Heart left ventricle (tissue), 16 donors: Measurements from ENCODE around the gene HDAC5. TPM values are rescaled to one million over a fixed set of nuclear protein-coding genes. Genes with fewer than 3 reads are reported as not detected.
"Not testable (repeated sequence)": the region's sequence is repeated elsewhere in the genome, so short reads cannot be mapped to it uniquely, and the experiment has no call there.

ENCODE experiments used
- ATAC-seq, 4 donors: fragments of 200-7000 bp; cut with Tn5 transposase; one replicate each; pipeline ENCODE4 v1.9.1; 2020 to 2022; ENCODE audit warnings: moderate library complexity in 4 of 4, mild to moderate bottlenecking in 3 of 4, moderate number of reproducible peaks in 1 of 4
- DNase-seq, 5 donors: peaks; one replicate each; pipeline ENCODE4 v3.0.0-alpha.2; 2020
- H3K27ac ChIP-seq, 12 donors: fragments of 200-600 bp; sonication (generic) in 4 of 12; one replicate each; pipeline versions ENCODE4 v1.5.0 to v1.8.0; 2016 to 2022; ENCODE audit warnings: mild to moderate bottlenecking in 2 of 12
- H3K27me3 ChIP-seq, 9 donors: fragments of 200-600 bp; sonication (generic) in 2 of 9; one replicate each; pipeline versions ENCODE4 v1.5.1 to v1.8.0; 2016 to 2022; ENCODE audit warnings: mild to moderate bottlenecking in 3 of 9
- H3K36me3 ChIP-seq, 9 donors: fragments of 200-600 bp; sonication (generic) in 2 of 9; one replicate each; pipeline versions ENCODE4 v1.5.0 to v1.8.0; 2018 to 2022; ENCODE audit warnings: mild to moderate bottlenecking in 2 of 9
- H3K4me1 ChIP-seq, 12 donors: fragments of 200-600 bp; sonication (generic) in 4 of 12; one replicate each; pipeline versions ENCODE4 v1.5.0 to v1.8.0; 2016 to 2022; ENCODE audit warnings: mild to moderate bottlenecking in 3 of 12
- H3K4me3 ChIP-seq, 12 donors: fragments of 200-600 bp; sonication (generic) in 4 of 12; one replicate each; pipeline versions ENCODE4 v1.5.0 to v1.8.0; 2017 to 2022; ENCODE audit warnings: mild to moderate bottlenecking in 9 of 12, moderate library complexity in 4 of 12
- H3K9me3 ChIP-seq, 12 donors: fragments of 200-600 bp; sonication (generic) in 4 of 12; one replicate each; pipeline versions ENCODE4 v1.5.0 to v1.8.0; 2016 to 2022; ENCODE audit warnings: mild to moderate bottlenecking in 1 of 12
- POLR2A ChIP-seq, 2 donors: fragments of 450-650 bp; IDR thresholded peaks; one replicate each; pipeline ENCODE4 v1.6.1; 2017; ENCODE audit warnings: antibody characterized with exemption in 2 of 2, mild to moderate bottlenecking in 2 of 2, moderate library complexity in 2 of 2
- WGBS, 4 donors: extraction: QIAGEN DNeasy Blood & Tissue Kit in 2 of 4; methylation state at CpG; one replicate each; pipeline versions ENCODE4 v1.1.5 to v1.1.7; 2013 to 2018; 5-methylcytosine and 5-hydroxymethylcytosine counted together
- intact Hi-C, 10 donors: fragments of 100-400 bp; cut with DNase I; formaldehyde crosslinking; loops; one replicate each; pipeline versions ENCODE4 v1.11.1 to v1.14.2; 2022
- polyA plus RNA-seq, 2 donors: library from polyadenylated mRNA; stranded (reverse); fragments of 200-250 nt; gene quantifications; one replicate each; pipeline ENCODE4 v1.2.3, GENCODE V29; 2013
- total RNA-seq, 9 donors: library from RNA; depleted of rRNA in 2 of 9; stranded (reverse); fragments of >200 nt in 2 of 9; fragmentation: NEBNext Ultra II Directional in 3 of 9; extraction: Animal tissue kit (Norgen Biotek cat#: 25700) in 3 of 9; gene quantifications; one replicate each; pipeline versions ENCODE4 v1.1.0 to v1.2.4, GENCODE V29; 2016 to 2023
- TF ChIP-seq, protein P1 (sequence below), 12 donors: fragments of 200-600 bp; sonication (generic) in 4 of 12; IDR thresholded peaks; one replicate each; pipeline versions ENCODE4 v1.5.0 to v1.8.0; 2018 to 2022; ENCODE audit warnings: antibody characterized with exemption in 12 of 12, mild to moderate bottlenecking in 5 of 12
- donor health status: ischemic (EF 13 %, LVEDD 7.1; RV severe dilation, severe dysfunction).
- donor health status: healthy with polysubstance abuse.
- donor health status: DM: no; HTN: yes; CAD: no.
- donor health status: DM: no; HTN: no; CAD: no.
- donor health status: ischemic (EF 25% LVEDD 6.9; RV normal size, moderate dysfunction).
- donor health status: ischemic (EF 25% LVEDD 5.7; RV mildly dilated, moderate dysfunction).
- donor health status: healthy.
- donor health status: DM: yes; HTN: yes; CAD: no.
- donor health status: ischemic (EF 35%, LVEDD 5.7; RV mildly dilated, moderate dysfunction).
- donor health status: nonischemic (EF 11% LVEDD 7.7; RV severe dilation, severe dysfunction).
- donor health status: DM: yes; HTN: yes; CAD: no.
- donor health status: PGD.
- donor health status: ischemic (EF 29% LVEDD 5.4; RV normal size, mild dysfunction).
- donor health status: nonischemic (EF 23%, LVEDD 6.1; RV moderate dilation, normal function).

HDAC5 gene
- total and polyA plus RNA-seq, 11 donors: 54.6 to 283 (median 70.1) TPM

DNA sequence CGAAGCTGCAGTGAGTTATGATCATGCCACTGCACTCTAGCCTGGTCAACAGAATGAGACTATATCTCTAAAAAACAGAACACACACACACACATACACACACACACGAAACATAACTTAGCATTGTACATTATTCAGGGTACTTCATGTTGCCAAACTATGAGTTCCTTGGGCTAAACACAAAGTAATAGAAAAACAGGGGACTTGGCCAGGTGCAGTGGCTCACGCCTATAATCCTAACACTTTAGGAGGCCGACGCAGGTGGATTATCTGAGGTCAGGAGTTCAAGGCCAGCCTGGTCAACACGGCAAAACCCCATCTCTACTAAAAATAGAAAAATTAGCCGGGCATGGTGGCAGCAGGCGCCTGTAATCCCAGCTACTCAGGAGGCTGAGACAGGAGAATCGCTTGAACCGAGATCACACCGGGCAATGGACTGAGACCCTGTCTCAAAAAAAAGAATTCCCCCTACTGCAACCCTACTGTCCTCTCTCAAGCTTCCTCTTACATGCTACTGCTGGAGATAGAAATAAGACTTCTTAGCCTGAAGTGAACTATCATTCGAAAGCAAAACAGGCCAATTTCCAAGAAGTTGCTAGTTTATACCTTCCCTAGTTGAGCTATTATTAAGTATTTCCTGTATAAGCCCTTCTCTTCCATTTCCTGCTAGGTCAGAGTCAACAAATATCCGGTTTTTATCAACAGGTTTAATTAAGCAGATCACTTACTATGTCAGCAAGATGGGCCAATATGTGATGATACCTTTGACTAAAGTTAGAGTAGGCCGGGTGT is 64.1 kb downstream of the HDAC5 start:
- Histone ChIP-seq H3K27ac (no peak overlapping the region), H3K4me1 (peaks cover 0 to 29% (median 16%) of the 10 kb centered on the region in 12 donors), H3K36me3 (peaks cover 0 to 78% (median 46%) of the 10 kb centered on the region in 9 donors), H3K9me3 (no peaks in the 10 kb centered on the region), H3K4me3 (no peak overlapping the region), H3K27me3 (no peaks in the 10 kb centered on the region)
- ATAC-seq (no peak), DNase-seq (peak in 1 of 5 donors; percentile 19)
- WGBS, 4 donors: 60 to 70% (median 65%) methylated on average over 14 of the region's 14 CpGs
- no peak for TF ChIP-seq POLR2A (IDR thresholded peaks at IDR 0.05)
- TF ChIP-seq, protein P1, sequence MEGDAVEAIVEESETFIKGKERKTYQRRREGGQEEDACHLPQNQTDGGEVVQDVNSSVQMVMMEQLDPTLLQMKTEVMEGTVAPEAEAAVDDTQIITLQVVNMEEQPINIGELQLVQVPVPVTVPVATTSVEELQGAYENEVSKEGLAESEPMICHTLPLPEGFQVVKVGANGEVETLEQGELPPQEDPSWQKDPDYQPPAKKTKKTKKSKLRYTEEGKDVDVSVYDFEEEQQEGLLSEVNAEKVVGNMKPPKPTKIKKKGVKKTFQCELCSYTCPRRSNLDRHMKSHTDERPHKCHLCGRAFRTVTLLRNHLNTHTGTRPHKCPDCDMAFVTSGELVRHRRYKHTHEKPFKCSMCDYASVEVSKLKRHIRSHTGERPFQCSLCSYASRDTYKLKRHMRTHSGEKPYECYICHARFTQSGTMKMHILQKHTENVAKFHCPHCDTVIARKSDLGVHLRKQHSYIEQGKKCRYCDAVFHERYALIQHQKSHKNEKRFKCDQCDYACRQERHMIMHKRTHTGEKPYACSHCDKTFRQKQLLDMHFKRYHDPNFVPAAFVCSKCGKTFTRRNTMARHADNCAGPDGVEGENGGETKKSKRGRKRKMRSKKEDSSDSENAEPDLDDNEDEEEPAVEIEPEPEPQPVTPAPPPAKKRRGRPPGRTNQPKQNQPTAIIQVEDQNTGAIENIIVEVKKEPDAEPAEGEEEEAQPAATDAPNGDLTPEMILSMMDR (IDR thresholded peaks at IDR 0.05): no peak
- intact Hi-C loops: no loop called here

- 35 to 48% (median 39%) methylated on average over 3 of the region's 3 CpGs for WGBS, 4 donors
- peak; percentile 78 to 93 (median 86) for ATAC-seq
These were observed 70.1 kb downstream of the HDAC5 start for GRCh38 chr17:44053125-44053872.

DNA sequence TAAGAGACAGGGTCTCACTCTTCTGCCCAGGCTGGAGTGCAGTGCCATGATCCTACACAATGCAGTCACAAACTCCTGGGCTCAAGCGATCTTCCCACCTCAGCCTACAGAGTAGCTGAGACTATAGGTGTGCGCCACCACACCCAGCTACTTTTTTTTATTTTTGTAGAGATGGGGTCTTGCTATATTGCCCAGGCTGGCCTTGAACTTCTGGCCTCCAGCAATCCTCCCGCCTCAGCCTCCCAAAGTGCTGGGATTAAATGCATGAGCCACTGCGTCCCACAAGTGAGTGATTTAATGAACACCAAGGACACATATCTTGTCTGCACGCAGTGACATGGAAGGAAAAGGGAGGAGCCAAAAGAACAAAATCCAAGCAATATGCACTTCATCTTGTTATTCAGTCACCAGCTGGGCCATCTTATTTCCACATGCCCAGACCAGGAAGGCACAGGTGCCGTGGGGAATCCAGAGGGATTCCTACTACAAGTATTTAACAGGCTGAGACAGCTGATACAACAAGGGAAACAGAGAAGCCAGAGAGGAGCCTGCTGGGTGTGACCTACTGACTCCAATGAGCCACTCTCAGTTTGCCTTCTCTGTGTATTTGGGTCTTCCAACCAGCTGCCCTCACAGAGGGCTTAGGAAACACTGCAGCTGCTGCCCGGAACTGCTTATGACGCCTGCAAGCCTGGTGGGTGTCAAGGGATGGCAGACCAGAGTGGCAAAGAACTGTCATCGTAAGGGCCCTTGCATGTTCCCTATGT is 74.0 kb downstream of the HDAC5 start:
- DNase-seq (no peak), ATAC-seq (no peak)
- H3K27ac ChIP-seq: no peak overlapping the region
- no peak overlapping the region for H3K4me3 ChIP-seq
- H3K4me1 ChIP-seq: peaks cover 0 to 24% (median 11%) of the 10 kb centered on the region in 12 donors
- no peaks in the 10 kb centered on the region for H3K9me3 ChIP-seq
- TF ChIP-seq, protein P1 (IDR thresholded peaks at IDR 0.05): no peak
- no peak for TF ChIP-seq POLR2A (IDR thresholded peaks at IDR 0.05)
- intact Hi-C loops: loop anchor here in 2 of 10 donors (10.0 kb wide), 1 partner anchor 105 kb away; the partner anchor contains the start of gene PPY (in 2 of the 2)
- peaks cover 0 to 67% (median 52%) of the 10 kb centered on the region in 9 donors for H3K36me3 ChIP-seq
- 88 to 93% (median 92%) methylated on average over 9 of the region's 9 CpGs for WGBS, 4 donors
- no peaks in the 10 kb centered on the region for H3K27me3 ChIP-seq

More at GRCh38 chr17:44053125-44053872, 70.1 kb downstream of the HDAC5 start:
- DNase-seq: peak in 2 of 5 donors; percentile 32 to 45
- H3K27me3 ChIP-seq: no peaks in the 10 kb centered on the region
- H3K36me3 ChIP-seq: peaks cover 0 to 81% (median 50%) of the 10 kb centered on the region in 9 donors
- H3K4me3 ChIP-seq: no peak overlapping the region
- peaks cover 0 to 24% (median 11%) of the 10 kb centered on the region in 12 donors for H3K4me1 ChIP-seq
- H3K9me3 ChIP-seq: no peaks in the 10 kb centered on the region
- H3K27ac ChIP-seq: peak overlapping the region in 9 of 12 donors; percentile 6 to 67 (median 51)
- TF ChIP-seq POLR2A (IDR thresholded peaks at IDR 0.05): no peak
- TF ChIP-seq, protein P1 (IDR thresholded peaks at IDR 0.05): no peak
- intact Hi-C loops: no loop called here

GRCh38 chr17:44046893-44047292 is 76.5 kb downstream of the HDAC5 start:
- not testable (repeated sequence) for H3K27me3 ChIP-seq, H3K4me3 ChIP-seq, H3K9me3 ChIP-seq, H3K27ac ChIP-seq, DNase-seq, ATAC-seq
- intact Hi-C loops: loop anchor here in 2 of 10 donors (10.0 kb wide), 1 partner anchor 102 kb away; the partner anchor contains the start of gene PPY (in 2 of the 2)
- 91 to 99% (median 98%) methylated on average over 7 of the region's 7 CpGs for WGBS, 4 donors
- Histone ChIP-seq H3K4me1 (peaks cover 0 to 24% (median 10%) of the 10 kb centered on the region in 12 donors), H3K36me3 (peaks cover 0 to 51% (median 40%) of the 10 kb centered on the region in 9 donors)
